Inflammatory macrophage (primary cell): ENCODE data around the gene BAIAP2.

Experiments
- DNase-seq, 2 donors: peaks; one replicate each; pipeline ENCODE4 v3.0.0-alpha.2; 2020 to 2022

Gene BAIAP2

GRCh38 chr17:81113158-81113724 is 78.3 kb downstream of the BAIAP2 start:
- DNase-seq = no peak

- no peak for DNase-seq
These were observed 79.6 kb downstream of the BAIAP2 start for GRCh38 chr17:81114351-81115093.

- no peak for DNase-seq
These were observed 80.3 kb downstream of the BAIAP2 start for GRCh38 chr17:81115219-81115618.

GRCh38 chr17:81115749-81116464 is 81.0 kb downstream of the BAIAP2 start:
- no peak for DNase-seq

- no peak for DNase-seq
These were observed 81.8 kb downstream of the BAIAP2 start for GRCh38 chr17:81116704-81117103.

GRCh38 chr17:81117672-81118198 is 82.8 kb downstream of the BAIAP2 start:
- DNase-seq = no peak

- no peak for DNase-seq
These were observed 83.6 kb downstream of the BAIAP2 start for GRCh38 chr17:81118308-81119221.

- DNase-seq = peak; percentile 83 to 86
These were observed 84.5 kb downstream of the BAIAP2 start for GRCh38 chr17:81119223-81120148.

GRCh38 chr17:81120149-81120484 is 85.2 kb downstream of the BAIAP2 start:
- DNase-seq = no peak

- DNase-seq = no peak
These were observed 86.0 kb downstream of the BAIAP2 start for GRCh38 chr17:81120695-81121621.

GRCh38 chr17:81121841-81122733 is 87.1 kb downstream of the BAIAP2 start:
- DNase-seq = no peak

- no peak for DNase-seq
These were observed 88.4 kb downstream of the BAIAP2 start for GRCh38 chr17:81123052-81124048.

- no peak for DNase-seq
These were observed 89.4 kb downstream of the BAIAP2 start for GRCh38 chr17:81124377-81124776.

GRCh38 chr17:81125573-81126081 is 90.7 kb downstream of the BAIAP2 start:
- no peak for DNase-seq

- no peak for DNase-seq
These were observed 91.6 kb downstream of the BAIAP2 start for GRCh38 chr17:81126281-81127132.

- no peak for DNase-seq
These were observed 92.1 kb downstream of the BAIAP2 start for GRCh38 chr17:81127133-81127455.
